ENCODE results near the gene IRAK2. TPM values are rescaled to one million over a fixed set of nuclear protein-coding genes. Genes with fewer than 3 reads are reported as not detected.

IRAK2 gene
- total and polyA plus RNA-seq, 2 of the 8 experiments (the other 6 are each of a cell fraction or from before 2014, with no cell fraction given): 1.5 TPM

DNA sequence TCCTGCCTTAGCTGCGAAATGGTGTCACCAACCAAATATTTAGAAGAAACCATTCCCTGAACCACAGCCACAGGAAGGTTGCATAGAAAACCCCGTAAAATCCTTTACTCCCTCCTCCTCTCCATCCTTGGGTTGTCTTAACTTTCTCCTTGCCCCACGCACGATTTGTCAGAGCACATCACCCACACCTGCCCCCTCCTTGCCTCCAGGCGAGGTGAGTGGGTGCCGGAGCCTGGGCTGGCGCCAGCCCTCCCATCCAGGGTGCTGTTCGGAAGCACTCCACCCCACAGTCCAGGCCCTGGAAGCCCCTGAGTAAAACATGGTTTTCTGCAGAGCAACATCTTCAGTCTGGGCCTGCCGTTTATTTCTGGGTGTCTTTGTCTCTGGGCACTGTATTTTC is 124.4 kb downstream of the IRAK2 start (continued):
- no peak for TF ChIP-seq SAP30 (IDR thresholded peaks at IDR 0.05; ENCODE audit: insufficient read depth, insufficient replicate concordance, low read length)
- TF ChIP-seq CTBP2 (IDR thresholded peaks at IDR 0.05; ENCODE audit: borderline replicate concordance, insufficient read depth, insufficient read length, low read length): no peak
- no peak for TF ChIP-seq POLR2A (IDR thresholded peaks at IDR 0.05; ENCODE audit: control extremely low read depth in 1 of 2, low read depth in 2 of 2, low read length in 2 of 2)
- TF ChIP-seq, protein P1, sequence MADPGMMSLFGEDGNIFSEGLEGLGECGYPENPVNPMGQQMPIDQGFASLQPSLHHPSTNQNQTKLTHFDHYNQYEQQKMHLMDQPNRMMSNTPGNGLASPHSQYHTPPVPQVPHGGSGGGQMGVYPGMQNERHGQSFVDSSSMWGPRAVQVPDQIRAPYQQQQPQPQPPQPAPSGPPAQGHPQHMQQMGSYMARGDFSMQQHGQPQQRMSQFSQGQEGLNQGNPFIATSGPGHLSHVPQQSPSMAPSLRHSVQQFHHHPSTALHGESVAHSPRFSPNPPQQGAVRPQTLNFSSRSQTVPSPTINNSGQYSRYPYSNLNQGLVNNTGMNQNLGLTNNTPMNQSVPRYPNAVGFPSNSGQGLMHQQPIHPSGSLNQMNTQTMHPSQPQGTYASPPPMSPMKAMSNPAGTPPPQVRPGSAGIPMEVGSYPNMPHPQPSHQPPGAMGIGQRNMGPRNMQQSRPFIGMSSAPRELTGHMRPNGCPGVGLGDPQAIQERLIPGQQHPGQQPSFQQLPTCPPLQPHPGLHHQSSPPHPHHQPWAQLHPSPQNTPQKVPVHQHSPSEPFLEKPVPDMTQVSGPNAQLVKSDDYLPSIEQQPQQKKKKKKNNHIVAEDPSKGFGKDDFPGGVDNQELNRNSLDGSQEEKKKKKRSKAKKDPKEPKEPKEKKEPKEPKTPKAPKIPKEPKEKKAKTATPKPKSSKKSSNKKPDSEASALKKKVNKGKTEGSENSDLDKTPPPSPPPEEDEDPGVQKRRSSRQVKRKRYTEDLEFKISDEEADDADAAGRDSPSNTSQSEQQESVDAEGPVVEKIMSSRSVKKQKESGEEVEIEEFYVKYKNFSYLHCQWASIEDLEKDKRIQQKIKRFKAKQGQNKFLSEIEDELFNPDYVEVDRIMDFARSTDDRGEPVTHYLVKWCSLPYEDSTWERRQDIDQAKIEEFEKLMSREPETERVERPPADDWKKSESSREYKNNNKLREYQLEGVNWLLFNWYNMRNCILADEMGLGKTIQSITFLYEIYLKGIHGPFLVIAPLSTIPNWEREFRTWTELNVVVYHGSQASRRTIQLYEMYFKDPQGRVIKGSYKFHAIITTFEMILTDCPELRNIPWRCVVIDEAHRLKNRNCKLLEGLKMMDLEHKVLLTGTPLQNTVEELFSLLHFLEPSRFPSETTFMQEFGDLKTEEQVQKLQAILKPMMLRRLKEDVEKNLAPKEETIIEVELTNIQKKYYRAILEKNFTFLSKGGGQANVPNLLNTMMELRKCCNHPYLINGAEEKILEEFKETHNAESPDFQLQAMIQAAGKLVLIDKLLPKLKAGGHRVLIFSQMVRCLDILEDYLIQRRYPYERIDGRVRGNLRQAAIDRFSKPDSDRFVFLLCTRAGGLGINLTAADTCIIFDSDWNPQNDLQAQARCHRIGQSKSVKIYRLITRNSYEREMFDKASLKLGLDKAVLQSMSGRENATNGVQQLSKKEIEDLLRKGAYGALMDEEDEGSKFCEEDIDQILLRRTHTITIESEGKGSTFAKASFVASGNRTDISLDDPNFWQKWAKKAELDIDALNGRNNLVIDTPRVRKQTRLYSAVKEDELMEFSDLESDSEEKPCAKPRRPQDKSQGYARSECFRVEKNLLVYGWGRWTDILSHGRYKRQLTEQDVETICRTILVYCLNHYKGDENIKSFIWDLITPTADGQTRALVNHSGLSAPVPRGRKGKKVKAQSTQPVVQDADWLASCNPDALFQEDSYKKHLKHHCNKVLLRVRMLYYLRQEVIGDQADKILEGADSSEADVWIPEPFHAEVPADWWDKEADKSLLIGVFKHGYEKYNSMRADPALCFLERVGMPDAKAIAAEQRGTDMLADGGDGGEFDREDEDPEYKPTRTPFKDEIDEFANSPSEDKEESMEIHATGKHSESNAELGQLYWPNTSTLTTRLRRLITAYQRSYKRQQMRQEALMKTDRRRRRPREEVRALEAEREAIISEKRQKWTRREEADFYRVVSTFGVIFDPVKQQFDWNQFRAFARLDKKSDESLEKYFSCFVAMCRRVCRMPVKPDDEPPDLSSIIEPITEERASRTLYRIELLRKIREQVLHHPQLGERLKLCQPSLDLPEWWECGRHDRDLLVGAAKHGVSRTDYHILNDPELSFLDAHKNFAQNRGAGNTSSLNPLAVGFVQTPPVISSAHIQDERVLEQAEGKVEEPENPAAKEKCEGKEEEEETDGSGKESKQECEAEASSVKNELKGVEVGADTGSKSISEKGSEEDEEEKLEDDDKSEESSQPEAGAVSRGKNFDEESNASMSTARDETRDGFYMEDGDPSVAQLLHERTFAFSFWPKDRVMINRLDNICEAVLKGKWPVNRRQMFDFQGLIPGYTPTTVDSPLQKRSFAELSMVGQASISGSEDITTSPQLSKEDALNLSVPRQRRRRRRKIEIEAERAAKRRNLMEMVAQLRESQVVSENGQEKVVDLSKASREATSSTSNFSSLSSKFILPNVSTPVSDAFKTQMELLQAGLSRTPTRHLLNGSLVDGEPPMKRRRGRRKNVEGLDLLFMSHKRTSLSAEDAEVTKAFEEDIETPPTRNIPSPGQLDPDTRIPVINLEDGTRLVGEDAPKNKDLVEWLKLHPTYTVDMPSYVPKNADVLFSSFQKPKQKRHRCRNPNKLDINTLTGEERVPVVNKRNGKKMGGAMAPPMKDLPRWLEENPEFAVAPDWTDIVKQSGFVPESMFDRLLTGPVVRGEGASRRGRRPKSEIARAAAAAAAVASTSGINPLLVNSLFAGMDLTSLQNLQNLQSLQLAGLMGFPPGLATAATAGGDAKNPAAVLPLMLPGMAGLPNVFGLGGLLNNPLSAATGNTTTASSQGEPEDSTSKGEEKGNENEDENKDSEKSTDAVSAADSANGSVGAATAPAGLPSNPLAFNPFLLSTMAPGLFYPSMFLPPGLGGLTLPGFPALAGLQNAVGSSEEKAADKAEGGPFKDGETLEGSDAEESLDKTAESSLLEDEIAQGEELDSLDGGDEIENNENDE (IDR thresholded peaks at IDR 0.05; ENCODE audit: insufficient replicate concordance, low read length): no peak

Data from H1 (cell line).